Thoracic aorta (tissue), 2 donors: ENCODE data around the gene GCN1. TPM values are rescaled to one million over a fixed set of nuclear protein-coding genes. Genes with fewer than 3 reads are reported as not detected.

Experiments used
- ATAC-seq: fragments of 150-250 bp; one replicate; pipeline ENCODE4 v1.8.0; 2017; ENCODE audit warnings: low read depth; ENCODE audit not compliant: insufficient number of reproducible peaks, low FRiP score
- DNase-seq: peaks from one replicate; pipeline ENCODE4 v3.0.0-alpha.2; 2020; ENCODE audit warnings: low spot score
- H3K27ac ChIP-seq, 2 donors: fragments of 200-600 bp; sonication (generic); 1 replicate in 1 of 2; 2 replicates in 1 of 2; pipeline ENCODE4 v1.5.1; 2016; ENCODE audit warnings: mild to moderate bottlenecking in 2 of 2, moderate library complexity in 2 of 2
- H3K27me3 ChIP-seq: fragments of 200-600 bp; sonication (generic); replicated peaks from 2 replicates; pipeline ENCODE4 v1.6.0; 2016; ENCODE audit warnings: mild to moderate bottlenecking; ENCODE audit not compliant: insufficient read depth
- H3K36me3 ChIP-seq: fragments of 200-600 bp; sonication (generic); one replicate; pipeline ENCODE4 v1.5.1; 2016
- H3K4me1 ChIP-seq, 2 donors: fragments of 200-600 bp; sonication (generic); 1 replicate in 1 of 2; 2 replicates in 1 of 2; pipeline versions ENCODE4 v1.5.1 to v1.6.0; 2016; ENCODE audit warnings: low read depth in 2 of 2, mild to moderate bottlenecking in 1 of 2; ENCODE audit not compliant: control insufficient read depth in 1 of 2
- H3K4me3 ChIP-seq: fragments of 200-600 bp; sonication (generic); 2 replicates; pipeline ENCODE4 v1.5.1; 2016; ENCODE audit warnings: mild to moderate bottlenecking
- H3K9me3 ChIP-seq: fragments of 200-600 bp; sonication (generic); 2 replicates; pipeline ENCODE4 v1.5.1; 2016
- total RNA-seq, 2 donors: library from RNA; depleted of rRNA; stranded (reverse); fragments of >200 nt; gene quantifications; one replicate each; pipeline versions ENCODE4 v1.1.0 to v1.2.3, GENCODE V29; 2016
- TF ChIP-seq, protein P1 (sequence below): fragments of 200-600 bp; sonication (generic); IDR thresholded peaks from one replicate; pipeline ENCODE4 v1.5.1; 2019; ENCODE audit warnings: antibody characterized with exemption

The GCN1 gene
- total RNA-seq, 2 donors from 2014 or later: 56.8 to 91.5 TPM

DNA sequence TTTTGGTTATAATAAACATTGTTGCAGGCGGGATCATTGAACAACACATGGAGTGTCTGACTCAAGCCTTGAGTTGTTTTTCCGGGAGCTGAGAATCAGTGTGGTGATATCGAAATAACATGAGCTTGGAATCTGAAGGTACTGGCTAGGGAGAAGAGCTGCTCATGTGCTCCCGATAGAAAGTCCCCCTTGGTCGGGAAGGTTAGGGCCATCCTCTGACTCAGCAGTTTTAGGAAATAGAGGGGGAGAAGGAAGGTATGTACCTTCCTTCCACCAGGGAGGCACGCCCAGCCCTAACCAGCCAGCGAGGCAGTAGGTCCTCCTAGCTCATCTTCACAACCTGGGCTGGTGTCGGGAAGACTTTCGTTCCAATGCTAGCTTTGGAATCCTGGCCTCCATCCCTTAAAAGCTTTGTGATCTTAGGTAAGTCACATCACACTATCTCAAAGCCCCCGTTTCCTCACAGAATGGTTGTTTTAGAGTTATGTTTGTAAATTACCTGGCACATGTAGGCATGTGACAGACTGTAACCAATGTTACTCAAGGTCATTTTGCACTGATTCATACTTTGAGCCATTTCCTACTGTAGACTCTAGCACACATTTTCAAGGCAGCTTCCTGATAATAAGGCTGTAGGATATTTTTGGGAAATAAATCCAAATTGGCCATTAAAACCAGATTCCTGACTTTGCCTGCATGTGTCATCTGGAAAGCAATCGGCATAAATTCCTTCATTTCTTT, 76.0 kb downstream of the GCN1 start:
- H3K27me3 ChIP-seq: no peaks in the 10 kb centered on the region
- H3K4me1 ChIP-seq: peaks cover 24 to 42% of the 10 kb centered on the region in 2 donors
- ATAC-seq: no peak
- no peak for DNase-seq
- TF ChIP-seq, protein P1, sequence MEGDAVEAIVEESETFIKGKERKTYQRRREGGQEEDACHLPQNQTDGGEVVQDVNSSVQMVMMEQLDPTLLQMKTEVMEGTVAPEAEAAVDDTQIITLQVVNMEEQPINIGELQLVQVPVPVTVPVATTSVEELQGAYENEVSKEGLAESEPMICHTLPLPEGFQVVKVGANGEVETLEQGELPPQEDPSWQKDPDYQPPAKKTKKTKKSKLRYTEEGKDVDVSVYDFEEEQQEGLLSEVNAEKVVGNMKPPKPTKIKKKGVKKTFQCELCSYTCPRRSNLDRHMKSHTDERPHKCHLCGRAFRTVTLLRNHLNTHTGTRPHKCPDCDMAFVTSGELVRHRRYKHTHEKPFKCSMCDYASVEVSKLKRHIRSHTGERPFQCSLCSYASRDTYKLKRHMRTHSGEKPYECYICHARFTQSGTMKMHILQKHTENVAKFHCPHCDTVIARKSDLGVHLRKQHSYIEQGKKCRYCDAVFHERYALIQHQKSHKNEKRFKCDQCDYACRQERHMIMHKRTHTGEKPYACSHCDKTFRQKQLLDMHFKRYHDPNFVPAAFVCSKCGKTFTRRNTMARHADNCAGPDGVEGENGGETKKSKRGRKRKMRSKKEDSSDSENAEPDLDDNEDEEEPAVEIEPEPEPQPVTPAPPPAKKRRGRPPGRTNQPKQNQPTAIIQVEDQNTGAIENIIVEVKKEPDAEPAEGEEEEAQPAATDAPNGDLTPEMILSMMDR: no peak
- no peaks in the 10 kb centered on the region for H3K9me3 ChIP-seq
- no peaks in the 10 kb centered on the region for H3K36me3 ChIP-seq
- peak overlapping the region; percentile 79 for H3K4me3 ChIP-seq
- H3K27ac ChIP-seq: no peak overlapping the region

DNA sequence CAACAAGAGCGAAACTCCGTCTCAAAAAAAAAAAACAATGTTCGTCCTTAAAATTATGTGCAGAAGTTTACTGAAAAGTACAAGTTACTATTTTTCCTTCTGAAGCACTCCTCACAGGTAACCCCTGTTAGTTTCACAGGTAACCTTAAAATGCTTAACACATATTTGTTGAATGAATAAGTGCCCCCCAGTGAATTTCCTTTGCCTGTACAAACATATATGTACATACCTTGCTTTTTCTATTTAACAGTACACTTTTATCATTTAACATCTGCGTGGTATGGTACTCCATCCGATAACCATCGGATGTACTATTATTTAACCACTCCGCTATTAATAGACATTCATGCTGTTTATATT, 76.6 kb downstream of the GCN1 start:
- no peak for ATAC-seq
- no peak for DNase-seq
- Histone ChIP-seq H3K27me3 (no peaks in the 10 kb centered on the region), H3K4me1 (peaks cover 24 to 42% of the 10 kb centered on the region in 2 donors), H3K4me3 (peak overlapping the region; percentile 79), H3K36me3 (no peaks in the 10 kb centered on the region), H3K27ac (no peak overlapping the region), H3K9me3 (no peaks in the 10 kb centered on the region)
- TF ChIP-seq, protein P1: no peak

GRCh38 chr12:120116792-120117651, 77.5 kb downstream of the GCN1 start:
- Histone ChIP-seq H3K27ac (peak overlapping the region; percentile 91 to 94), H3K36me3 (no peaks in the 10 kb centered on the region), H3K9me3 (no peaks in the 10 kb centered on the region), H3K27me3 (no peaks in the 10 kb centered on the region), H3K4me3 (peak overlapping the region; percentile 79), H3K4me1 (peaks cover 24 to 42% of the 10 kb centered on the region in 2 donors)
- ATAC-seq (peak; percentile 86), DNase-seq (peak; percentile 79)
- TF ChIP-seq, protein P1: no peak

DNA sequence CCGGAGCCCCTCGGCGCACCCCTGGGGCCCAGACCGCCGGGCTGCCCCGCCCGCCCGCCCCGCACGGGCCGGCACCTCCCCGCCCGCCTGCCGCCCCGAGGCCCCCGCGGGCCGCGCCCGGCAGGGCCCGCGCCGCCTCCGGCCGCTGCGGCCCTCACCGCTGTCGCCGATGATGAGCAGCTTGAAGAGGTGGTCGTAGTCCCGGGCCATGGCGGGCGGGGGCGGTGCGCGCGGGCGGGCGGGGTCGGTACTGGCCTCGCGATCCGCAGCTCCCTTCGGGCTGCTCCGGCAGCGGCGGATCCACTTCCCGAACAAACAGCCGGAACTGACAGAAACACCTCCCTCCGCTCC, 78.1 kb downstream of the GCN1 start, which contains the start of gene RAB35:
Gene RAB35 (minus strand): TSS at position 313 of the 351 bp plus-strand sequence. CDS start 103 bp downstream, at position 210.
- H3K4me1 ChIP-seq: peaks cover 24 to 45% of the 10 kb centered on the region in 2 donors
- H3K27me3 ChIP-seq: no peaks in the 10 kb centered on the region
- H3K9me3 ChIP-seq: no peaks in the 10 kb centered on the region
- ATAC-seq: peak; percentile 32
- peak within 1 kb of the TSS; percentile 91 to 94 for H3K27ac ChIP-seq
- DNase-seq: no peak
- H3K36me3 ChIP-seq: no peaks in the 10 kb centered on the region
- H3K4me3 ChIP-seq: peak within 1 kb of the TSS; percentile 79
- TF ChIP-seq, protein P1: no peak
